Measurements from ENCODE around the gene PRKRIP1.

The PRKRIP1 gene

GRCh38 chr7:102445674-102446071 lies 49.5 kb downstream of the PRKRIP1 start:
- no peaks in the 10 kb centered on the region for H3K4me1 ChIP-seq (ENCODE audit: control insufficient read depth, insufficient read depth, low read length)
- POLR2A ChIA-PET, result no interaction called here

GRCh38 chr7:102446387-102447156 lies 50.4 kb downstream of the PRKRIP1 start:
- ChIA-PET CTCF (no interaction called here), POLR2A (no interaction called here)
- Histone ChIP-seq H3K27ac (ENCODE audit: extremely low read depth, low read depth, low read length) (no peak overlapping the region), H3K4me1 (ENCODE audit: control insufficient read depth, insufficient read depth, low read length) (no peaks in the 10 kb centered on the region), H3K36me3 (ENCODE audit: control insufficient read depth in 2 of 2, insufficient read depth in 1 of 2, low read length in 2 of 2) (peaks cover 0 to 21% of the 10 kb centered on the region in 2 experiments; a peak in 2 of 3 replicates), H3K4me3 (ENCODE audit: low read depth, low read length) (no peak overlapping the region), H3K9me3 (ENCODE audit: control insufficient read depth, insufficient read depth, low read depth, low read length) (no peaks in the 10 kb centered on the region)
- no peak for TF ChIP-seq ZSCAN30 (tag by site-specific recombination; IDR thresholded peaks at IDR 0.05)
- TF ChIP-seq ZNF426 (tag by site-specific recombination; IDR thresholded peaks at IDR 0.05), result no peak
- no peak for TF ChIP-seq ZBTB8A (tag by site-specific recombination; IDR thresholded peaks at IDR 0.05)
- TF ChIP-seq, protein P1, sequence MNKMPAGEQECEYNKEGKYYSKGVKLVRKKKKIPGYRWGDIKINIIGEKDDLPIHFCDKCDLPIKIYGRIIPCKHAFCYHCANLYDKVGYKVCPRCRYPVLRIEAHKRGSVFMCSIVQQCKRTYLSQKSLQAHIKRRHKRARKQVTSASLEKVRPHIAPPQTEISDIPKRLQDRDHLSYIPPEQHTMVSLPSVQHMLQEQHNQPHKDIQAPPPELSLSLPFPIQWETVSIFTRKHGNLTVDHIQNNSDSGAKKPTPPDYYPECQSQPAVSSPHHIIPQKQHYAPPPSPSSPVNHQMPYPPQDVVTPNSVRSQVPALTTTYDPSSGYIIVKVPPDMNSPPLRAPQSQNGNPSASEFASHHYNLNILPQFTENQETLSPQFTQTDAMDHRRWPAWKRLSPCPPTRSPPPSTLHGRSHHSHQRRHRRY (tag by site-specific recombination; IDR thresholded peaks at IDR 0.05), result no peak
- TF ChIP-seq, protein P2, sequence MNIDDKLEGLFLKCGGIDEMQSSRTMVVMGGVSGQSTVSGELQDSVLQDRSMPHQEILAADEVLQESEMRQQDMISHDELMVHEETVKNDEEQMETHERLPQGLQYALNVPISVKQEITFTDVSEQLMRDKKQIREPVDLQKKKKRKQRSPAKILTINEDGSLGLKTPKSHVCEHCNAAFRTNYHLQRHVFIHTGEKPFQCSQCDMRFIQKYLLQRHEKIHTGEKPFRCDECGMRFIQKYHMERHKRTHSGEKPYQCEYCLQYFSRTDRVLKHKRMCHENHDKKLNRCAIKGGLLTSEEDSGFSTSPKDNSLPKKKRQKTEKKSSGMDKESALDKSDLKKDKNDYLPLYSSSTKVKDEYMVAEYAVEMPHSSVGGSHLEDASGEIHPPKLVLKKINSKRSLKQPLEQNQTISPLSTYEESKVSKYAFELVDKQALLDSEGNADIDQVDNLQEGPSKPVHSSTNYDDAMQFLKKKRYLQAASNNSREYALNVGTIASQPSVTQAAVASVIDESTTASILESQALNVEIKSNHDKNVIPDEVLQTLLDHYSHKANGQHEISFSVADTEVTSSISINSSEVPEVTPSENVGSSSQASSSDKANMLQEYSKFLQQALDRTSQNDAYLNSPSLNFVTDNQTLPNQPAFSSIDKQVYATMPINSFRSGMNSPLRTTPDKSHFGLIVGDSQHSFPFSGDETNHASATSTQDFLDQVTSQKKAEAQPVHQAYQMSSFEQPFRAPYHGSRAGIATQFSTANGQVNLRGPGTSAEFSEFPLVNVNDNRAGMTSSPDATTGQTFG (tag by site-specific recombination; IDR thresholded peaks at IDR 0.05; ENCODE audit: borderline replicate concordance), result no peak
- TF ChIP-seq HOXA7 (CRISPR knock-in tag; IDR thresholded peaks at IDR 0.05; ENCODE audit: borderline replicate concordance), result no peak
- TF ChIP-seq ZNF747 (tag by site-specific recombination; IDR thresholded peaks at IDR 0.05), result no peak
- no peak for TF ChIP-seq ZNF18 (tag by site-specific recombination; IDR thresholded peaks at IDR 0.05)
- TF ChIP-seq ZNF544 (tag by site-specific recombination; IDR thresholded peaks at IDR 0.05), result no peak
- no peak for TF ChIP-seq HIC1 (tag by site-specific recombination; IDR thresholded peaks at IDR 0.05)
- no peak for TF ChIP-seq ZNF658 (tag by site-specific recombination; IDR thresholded peaks at IDR 0.05)
- TF ChIP-seq ZNF292 (tag by site-specific recombination; IDR thresholded peaks at IDR 0.05; ENCODE audit: borderline replicate concordance, low read depth), result no peak
- TF ChIP-seq ZNF223 (tag by site-specific recombination; IDR thresholded peaks at IDR 0.05), result no peak
- TF ChIP-seq ZNF274 (IDR thresholded peaks at IDR 0.05; ENCODE audit: low read length), result no peak
- no peak for TF ChIP-seq ZNF274 (tag by site-specific recombination; IDR thresholded peaks at IDR 0.05; ENCODE audit: borderline replicate concordance)
- no peak for TF ChIP-seq ZNF239 (tag by site-specific recombination; IDR thresholded peaks at IDR 0.05)
- TF ChIP-seq, protein P3, sequence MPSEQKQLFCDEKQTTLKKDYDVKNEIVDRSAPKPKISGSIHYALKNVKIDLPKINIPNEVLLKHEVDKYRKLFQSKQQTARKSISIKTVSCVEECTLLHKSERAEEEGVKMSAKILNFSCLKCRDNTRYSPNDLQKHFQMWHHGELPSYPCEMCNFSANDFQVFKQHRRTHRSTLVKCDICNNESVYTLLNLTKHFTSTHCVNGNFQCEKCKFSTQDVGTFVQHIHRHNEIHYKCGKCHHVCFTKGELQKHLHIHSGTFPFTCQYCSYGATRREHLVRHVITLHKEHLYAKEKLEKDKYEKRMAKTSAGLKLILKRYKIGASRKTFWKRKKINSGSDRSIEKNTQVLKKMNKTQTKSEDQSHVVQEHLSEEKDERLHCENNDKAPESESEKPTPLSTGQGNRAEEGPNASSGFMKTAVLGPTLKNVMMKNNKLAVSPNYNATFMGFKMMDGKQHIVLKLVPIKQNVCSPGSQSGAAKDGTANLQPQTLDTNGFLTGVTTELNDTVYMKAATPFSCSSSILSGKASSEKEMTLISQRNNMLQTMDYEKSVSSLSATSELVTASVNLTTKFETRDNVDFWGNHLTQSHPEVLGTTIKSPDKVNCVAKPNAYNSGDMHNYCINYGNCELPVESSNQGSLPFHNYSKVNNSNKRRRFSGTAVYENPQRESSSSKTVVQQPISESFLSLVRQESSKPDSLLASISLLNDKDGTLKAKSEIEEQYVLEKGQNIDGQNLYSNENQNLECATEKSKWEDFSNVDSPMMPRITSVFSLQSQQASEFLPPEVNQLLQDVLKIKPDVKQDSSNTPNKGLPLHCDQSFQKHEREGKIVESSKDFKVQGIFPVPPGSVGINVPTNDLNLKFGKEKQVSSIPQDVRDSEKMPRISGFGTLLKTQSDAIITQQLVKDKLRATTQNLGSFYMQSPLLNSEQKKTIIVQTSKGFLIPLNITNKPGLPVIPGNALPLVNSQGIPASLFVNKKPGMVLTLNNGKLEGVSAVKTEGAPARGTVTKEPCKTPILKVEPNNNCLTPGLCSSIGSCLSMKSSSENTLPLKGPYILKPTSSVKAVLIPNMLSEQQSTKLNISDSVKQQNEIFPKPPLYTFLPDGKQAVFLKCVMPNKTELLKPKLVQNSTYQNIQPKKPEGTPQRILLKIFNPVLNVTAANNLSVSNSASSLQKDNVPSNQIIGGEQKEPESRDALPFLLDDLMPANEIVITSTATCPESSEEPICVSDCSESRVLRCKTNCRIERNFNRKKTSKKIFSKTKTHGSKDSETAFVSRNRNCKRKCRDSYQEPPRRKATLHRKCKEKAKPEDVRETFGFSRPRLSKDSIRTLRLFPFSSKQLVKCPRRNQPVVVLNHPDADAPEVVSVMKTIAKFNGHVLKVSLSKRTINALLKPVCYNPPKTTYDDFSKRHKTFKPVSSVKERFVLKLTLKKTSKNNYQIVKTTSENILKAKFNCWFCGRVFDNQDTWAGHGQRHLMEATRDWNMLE (tag by site-specific recombination; conservative IDR thresholded peaks at IDR 0.05; ENCODE audit: low read depth), result no peak
- no peak for TF ChIP-seq ZNF169 (tag by site-specific recombination; IDR thresholded peaks at IDR 0.05)
- no peak for TF ChIP-seq ZNF654 (tag by site-specific recombination; IDR thresholded peaks at IDR 0.05; ENCODE audit: low read depth)

More at GRCh38 chr7:102445674-102446071, 49.5 kb downstream of the PRKRIP1 start:
- Histone ChIP-seq H3K27ac (ENCODE audit: extremely low read depth, low read depth, low read length) (no peak overlapping the region), H3K9me3 (ENCODE audit: control insufficient read depth, insufficient read depth, low read depth, low read length) (no peaks in the 10 kb centered on the region), H3K4me3 (ENCODE audit: low read depth, low read length) (no peak overlapping the region), H3K36me3 (ENCODE audit: control insufficient read depth in 2 of 2, insufficient read depth in 1 of 2, low read length in 2 of 2) (peaks cover 0 to 22% of the 10 kb centered on the region in 2 experiments; a peak in 2 of 3 replicates)
- TF ChIP-seq ZNF366 (tag by site-specific recombination; conservative IDR thresholded peaks at IDR 0.05), result peak; percentile 70
- TF ChIP-seq ZNF391 (tag by site-specific recombination; IDR thresholded peaks at IDR 0.05; ENCODE audit: borderline replicate concordance, low read depth), result no peak
- no peak for TF ChIP-seq ZNF555 (tag by site-specific recombination; conservative IDR thresholded peaks at IDR 0.05)
- no peak for TF ChIP-seq PRDM1 (tag by site-specific recombination; IDR thresholded peaks at IDR 0.05)
- CTCF ChIA-PET, result no interaction called here
